Measurements from ENCODE around the gene MBD2. TPM values are rescaled to one million over a fixed set of nuclear protein-coding genes. Genes with fewer than 3 reads are reported as not detected.
"Not testable (repeated sequence)": the region's sequence is repeated elsewhere in the genome, so short reads cannot be mapped to it uniquely, and the experiment has no call there.

Gene MBD2
- total RNA-seq, 1 experiment from 2014 or later = 16.2 TPM

GRCh38 chr18:54238173-54238936, 13.9 kb upstream of the MBD2 start:
- DNase-seq (ENCODE audit: low spot score) = no peak

GRCh38 chr18:54235871-54236270, 11.4 kb upstream of the MBD2 start:
- DNase-seq (ENCODE audit: low spot score) = no peak

GRCh38 chr18:54233747-54234146, 9.3 kb upstream of the MBD2 start:
- no peak for DNase-seq (ENCODE audit: low spot score)

GRCh38 chr18:54233228-54233625, 8.8 kb upstream of the MBD2 start:
- DNase-seq (ENCODE audit: low spot score) = no peak

GRCh38 chr18:54232485-54233227, 8.2 kb upstream of the MBD2 start:
- no peak for DNase-seq (ENCODE audit: low spot score)

GRCh38 chr18:54229421-54230059, 5.1 kb upstream of the MBD2 start:
- no peak for DNase-seq (ENCODE audit: low spot score)

GRCh38 chr18:54228364-54228763, 3.9 kb upstream of the MBD2 start:
- no peak for DNase-seq (ENCODE audit: low spot score)

GRCh38 chr18:54223568-54224241, 764 bp downstream of the MBD2 start:
- peak; percentile 73 for DNase-seq (ENCODE audit: low spot score)

GRCh38 chr18:54222922-54223567, 1.4 kb downstream of the MBD2 start:
- no peak for DNase-seq (ENCODE audit: low spot score)

- no peak for DNase-seq (ENCODE audit: low spot score)
Measured at GRCh38 chr18:54220406-54220805, 4.1 kb downstream of the MBD2 start.

- DNase-seq (ENCODE audit: low spot score) = not testable (repeated sequence)
Measured at GRCh38 chr18:54218803-54219202, 5.7 kb downstream of the MBD2 start.

GRCh38 chr18:54218299-54218698, 6.2 kb downstream of the MBD2 start:
- no peak for DNase-seq (ENCODE audit: low spot score)

- no peak for DNase-seq (ENCODE audit: low spot score)
Measured at GRCh38 chr18:54217624-54218023, 6.8 kb downstream of the MBD2 start.

GRCh38 chr18:54215069-54215468, 9.4 kb downstream of the MBD2 start:
- no peak for DNase-seq (ENCODE audit: low spot score)

- no peak for DNase-seq (ENCODE audit: low spot score)
Measured at GRCh38 chr18:54210463-54210862, 14.0 kb downstream of the MBD2 start.

- DNase-seq (ENCODE audit: low spot score) = peak; percentile 3
Measured at GRCh38 chr18:54209471-54210180, 14.8 kb downstream of the MBD2 start.

GRCh38 chr18:54206447-54206846, 18.0 kb downstream of the MBD2 start:
- DNase-seq (ENCODE audit: low spot score) = no peak

- no peak for DNase-seq (ENCODE audit: low spot score)
Measured at GRCh38 chr18:54205959-54206358, 18.5 kb downstream of the MBD2 start.

- DNase-seq (ENCODE audit: low spot score) = not testable (repeated sequence)
Measured at GRCh38 chr18:54205448-54205847, 19.0 kb downstream of the MBD2 start.

- DNase-seq (ENCODE audit: low spot score) = no peak
Measured at GRCh38 chr18:54204883-54205282, 19.6 kb downstream of the MBD2 start.

GRCh38 chr18:54203914-54204313, 20.6 kb downstream of the MBD2 start:
- DNase-seq (ENCODE audit: low spot score) = no peak

Measured in A172 (cell line).